Small intestine (tissue), 7 donors: ENCODE data around the gene IFITM5. TPM values are rescaled to one million over a fixed set of nuclear protein-coding genes. Genes with fewer than 3 reads are reported as not detected.
"Not testable (repeated sequence)": the region's sequence is repeated elsewhere in the genome, so short reads cannot be mapped to it uniquely, and the experiment has no call there.

ENCODE experiments used
- DNase-seq, 2 donors: peaks; one replicate each; pipeline versions ENCODE4 v3.0.0 to v3.0.0-alpha.2; 2013
- FAIRE-seq: peaks from 2 replicates; lab custom pipeline; 2012; peaks lifted over from hg19 to GRCh38; lab: Jason Lieb, UNC
- H3K27ac ChIP-seq, 3 donors: one replicate each; pipeline ENCODE4 v1.5.1; 2013; ENCODE audit warnings: low read length in 2 of 3, mild to moderate bottlenecking in 2 of 3, control low read depth in 1 of 3, inconsistent platforms in 1 of 3, low read depth in 1 of 3, moderate library complexity in 1 of 3
- H3K27me3 ChIP-seq, 3 donors: one replicate each; pipeline ENCODE4 v1.6.1; 2013; ENCODE audit warnings: low read length in 3 of 3, inconsistent platforms in 1 of 3; ENCODE audit not compliant: control insufficient read depth in 3 of 3, insufficient read depth in 3 of 3
- H3K36me3 ChIP-seq, 3 donors: one replicate each; pipeline ENCODE4 v1.6.1; 2013; ENCODE audit warnings: low read length in 3 of 3, inconsistent platforms in 1 of 3, low read depth in 1 of 3, mild to moderate bottlenecking in 1 of 3, moderate library complexity in 1 of 3; ENCODE audit not compliant: control insufficient read depth in 3 of 3, insufficient read depth in 2 of 3
- H3K4me1 ChIP-seq, 3 donors: one replicate each; pipeline ENCODE4 v1.6.1; 2013; ENCODE audit warnings: low read length in 2 of 3, inconsistent platforms in 1 of 3, low read depth in 1 of 3, mild to moderate bottlenecking in 1 of 3, moderate library complexity in 1 of 3; ENCODE audit not compliant: control insufficient read depth in 3 of 3, insufficient read depth in 2 of 3
- H3K4me3 ChIP-seq, 3 donors: one replicate each; pipeline ENCODE4 v1.5.1; 2013; ENCODE audit warnings: low read length in 3 of 3, control low read depth in 1 of 3, inconsistent platforms in 1 of 3, low read depth in 1 of 3, mild to moderate bottlenecking in 1 of 3, moderate library complexity in 1 of 3
- H3K9me3 ChIP-seq, 2 donors: one replicate each; pipeline ENCODE4 v1.6.1; 2013; ENCODE audit warnings: low read depth in 1 of 2, low read length in 1 of 2; ENCODE audit not compliant: control insufficient read depth in 2 of 2, insufficient read depth in 1 of 2
- WGBS, 3 donors: extraction: QIAGEN DNeasy Blood & Tissue Kit; methylation state at CpG; one replicate each; pipeline ENCODE4 v1.1.7; 2013; 5-methylcytosine and 5-hydroxymethylcytosine counted together
- polyA plus RNA-seq, 4 donors: library from polyadenylated mRNA; stranded (reverse) in 3 of 4; unstranded in 1 of 4; fragments of 200-250 nt in 3 of 4; fragments of 120-200 nt in 1 of 4; gene quantifications; one replicate each; pipeline versions ENCODE4 v1.2.1 to v1.2.3, GENCODE V29; 2013
- donor health status: healthy with polysubstance abuse.
- donor health status: control.
- donor health status: control.
- donor health status: Bipolar disorder and iron deficiency.
- donor health status: healthy.

The IFITM5 gene
- polyA plus RNA-seq, 4 donors, result 0.90 TPM; not detected in 3

DNA sequence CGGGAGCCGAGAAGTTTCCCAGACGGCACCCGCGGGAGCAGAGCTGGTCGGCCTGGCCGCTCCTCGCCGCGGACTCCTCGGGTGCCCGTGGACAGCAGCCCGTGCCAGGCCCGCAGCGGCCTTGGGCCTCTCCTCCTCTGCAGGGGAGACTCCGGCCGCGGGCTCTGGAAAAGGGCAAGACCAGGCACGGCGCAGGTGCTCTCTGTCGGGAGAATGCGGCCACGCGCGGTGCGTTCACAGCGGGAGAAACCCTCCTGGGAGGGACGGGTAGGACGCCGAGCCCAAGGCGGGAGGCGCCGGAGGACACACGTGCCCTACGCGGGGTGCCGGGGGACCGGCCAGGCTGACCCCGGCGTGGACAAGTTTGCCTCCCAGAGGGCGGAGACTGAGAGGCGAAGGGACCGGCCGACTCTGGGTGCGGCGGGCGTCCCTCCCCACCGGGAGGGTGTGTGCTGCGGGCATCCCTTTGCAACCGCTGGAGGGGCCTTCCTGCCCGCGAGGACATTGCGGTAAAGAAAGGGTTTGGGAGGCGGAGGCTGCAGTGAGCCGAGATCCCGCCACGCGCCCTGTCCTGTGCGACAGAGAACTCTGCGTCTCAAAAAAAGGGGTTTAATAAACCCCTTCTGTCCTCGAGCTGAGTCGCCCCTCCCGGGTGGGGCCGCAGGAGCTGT lies 16.8 kb upstream of the IFITM5 start:
- WGBS, 3 donors, result 4 to 16% (median 8%) methylated on average over 48 to 64 of the region's 64 CpGs
- no peak for FAIRE-seq
- H3K27me3 ChIP-seq, result peaks cover 0 to 9% (median 0%) of the 10 kb centered on the region in 3 donors
- no peaks in the 10 kb centered on the region for H3K9me3 ChIP-seq
- H3K4me3 ChIP-seq, result peak overlapping the region; percentile 34 to 75 (median 67)
- peaks cover 0 to 57% (median 2%) of the 10 kb centered on the region in 3 donors for H3K4me1 ChIP-seq
- DNase-seq, result peak in 1 of 2 donors; percentile 64
- H3K27ac ChIP-seq, result peak overlapping the region; percentile 47 to 95 (median 83)
- H3K36me3 ChIP-seq, result peaks cover 0 to 8% (median 0%) of the 10 kb centered on the region in 3 donors

DNA sequence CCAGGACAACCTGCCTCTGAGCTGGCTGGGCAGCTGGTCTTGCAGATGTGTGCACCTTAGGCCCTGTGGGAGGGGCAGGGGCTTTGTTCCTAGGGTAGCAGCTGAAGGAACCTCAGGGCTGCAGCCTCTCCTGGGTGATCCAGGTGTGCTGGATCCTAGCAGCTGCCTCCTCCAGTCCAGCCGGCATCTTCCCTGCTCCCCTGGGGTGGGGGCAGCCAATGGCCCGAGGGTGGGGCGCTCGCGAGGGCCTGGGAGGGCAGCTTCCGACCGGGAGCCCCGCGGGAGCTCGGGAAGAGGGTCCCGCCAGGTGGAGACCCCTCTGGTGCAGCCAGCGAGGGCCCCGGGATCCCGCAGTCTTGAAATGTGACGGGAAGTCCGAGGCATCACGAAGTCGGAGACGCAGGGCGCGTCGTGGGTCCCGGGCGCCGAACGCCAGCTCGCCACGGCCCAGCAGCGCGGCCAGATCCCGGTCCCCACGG lies 16.2 kb upstream of the IFITM5 start:
- Histone ChIP-seq H3K27ac (peak overlapping the region; percentile 83 to 97 (median 95)), H3K27me3 (peaks cover 0 to 9% (median 0%) of the 10 kb centered on the region in 3 donors), H3K4me3 (peak overlapping the region; percentile 67 to 84 (median 75)), H3K4me1 (peaks cover 0 to 55% (median 2%) of the 10 kb centered on the region in 3 donors), H3K9me3 (no peaks in the 10 kb centered on the region), H3K36me3 (peaks cover 0 to 8% (median 0%) of the 10 kb centered on the region in 3 donors)
- FAIRE-seq (no peak), DNase-seq (no peak)
- WGBS, 3 donors, result 11 to 25% (median 12%) methylated on average over 15 to 32 of the region's 32 CpGs

DNA sequence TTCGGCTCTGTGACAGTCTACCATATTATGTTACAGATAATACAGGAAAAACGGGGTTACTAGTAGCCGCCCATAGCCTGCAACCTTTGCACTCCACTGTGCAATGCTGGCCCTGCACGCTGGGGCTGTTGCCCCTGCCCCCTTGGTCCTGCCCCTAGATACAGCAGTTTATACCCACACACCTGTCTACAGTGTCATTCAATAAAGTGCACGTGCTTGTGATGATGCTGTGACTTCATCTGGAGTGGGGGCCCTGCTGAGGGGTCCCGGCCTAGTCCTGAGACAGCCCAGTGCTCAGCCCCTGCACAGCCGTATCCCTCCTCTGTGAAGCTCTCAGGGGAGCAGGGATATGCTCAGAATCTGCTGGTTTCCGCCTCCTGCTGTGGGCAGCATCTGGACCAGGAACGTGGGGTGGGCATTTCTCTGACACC lies 15.7 kb upstream of the IFITM5 start:
- DNase-seq, result peak; percentile 53 to 85
- FAIRE-seq, result no peak
- Histone ChIP-seq H3K4me3 (peak overlapping the region; percentile 67 to 84 (median 75)), H3K4me1 (peaks cover 0 to 55% (median 2%) of the 10 kb centered on the region in 3 donors), H3K9me3 (no peaks in the 10 kb centered on the region), H3K27ac (peak overlapping the region; percentile 65 to 97 (median 95)), H3K27me3 (peaks cover 0 to 9% (median 0%) of the 10 kb centered on the region in 3 donors), H3K36me3 (peaks cover 0 to 8% (median 0%) of the 10 kb centered on the region in 3 donors)
- 9 to 29% (median 24%) methylated on average over 9 of the region's 9 CpGs for WGBS, 3 donors

DNA sequence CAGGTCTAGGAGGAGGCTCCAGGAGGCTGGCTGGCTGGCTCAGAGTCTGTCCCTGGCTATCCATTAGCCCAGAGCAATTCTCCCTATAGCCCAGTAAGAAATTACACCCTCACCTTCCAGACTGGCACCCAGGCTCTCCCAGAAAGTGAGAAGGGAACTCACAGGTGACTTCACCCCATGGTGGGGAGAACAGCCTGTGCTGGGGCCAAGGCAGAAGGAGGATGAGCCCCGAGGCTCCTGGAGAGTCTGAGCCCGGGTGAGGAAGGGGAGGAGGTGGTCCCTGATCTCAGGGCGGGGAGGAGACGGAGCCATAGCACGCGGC lies 15.2 kb upstream of the IFITM5 start:
- H3K27me3 ChIP-seq, FAIRE-seq, H3K36me3 ChIP-seq, H3K9me3 ChIP-seq, DNase-seq: not testable (repeated sequence)
- H3K4me3 ChIP-seq, result peak overlapping the region; percentile 49 to 84 (median 55)
- peaks cover 0 to 58% (median 2%) of the 10 kb centered on the region in 3 donors for H3K4me1 ChIP-seq
- H3K27ac ChIP-seq, result peak overlapping the region; percentile 65 to 97 (median 95)
- 1 to 22% (median 19%) methylated on average over 6 of the region's 6 CpGs for whole genome bisulfite sequencing, 3 donors

DNA sequence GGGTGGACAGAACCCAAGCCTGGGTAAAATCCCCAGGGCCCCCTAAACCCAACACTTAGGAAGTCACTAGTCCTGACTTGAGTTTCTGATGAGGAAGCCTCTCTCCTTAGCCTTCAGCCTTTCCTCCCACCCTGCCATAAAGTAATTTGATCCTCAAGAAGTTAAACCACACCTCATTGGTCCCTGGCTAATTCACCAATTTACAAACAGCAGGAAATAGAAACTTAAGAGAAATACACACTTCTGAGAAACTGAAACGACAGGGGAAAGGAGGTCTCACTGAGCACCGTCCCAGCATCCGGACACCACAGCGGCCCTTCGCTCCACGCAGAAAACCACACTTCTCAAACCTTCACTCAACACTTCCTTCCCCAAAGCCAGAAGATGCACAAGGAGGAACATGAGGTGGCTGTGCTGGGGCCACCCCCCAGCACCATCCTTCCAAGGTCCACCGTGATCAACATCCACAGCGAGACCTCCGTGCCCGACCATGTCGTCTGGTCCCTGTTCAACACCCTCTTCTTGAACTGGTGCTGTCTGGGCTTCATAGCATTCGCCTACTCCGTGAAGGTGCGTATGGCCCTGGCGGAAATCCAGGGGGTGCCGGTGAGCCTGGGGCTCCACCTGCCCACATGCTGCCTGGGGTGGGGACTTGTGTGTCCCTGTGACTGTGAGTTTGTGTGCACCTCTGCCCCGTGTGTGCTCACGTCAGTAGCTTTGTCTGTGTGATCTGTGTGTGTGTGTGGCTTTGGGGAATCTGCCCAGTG lies 14.6 kb upstream of the IFITM5 start, which contains the start of gene IFITM1:
Gene IFITM1 (plus strand): TSS at position 254 of the 767 bp plus-strand sequence. CDS start 131 bp downstream, at position 385.
- Histone ChIP-seq H3K9me3 (no peaks in the 10 kb centered on the region), H3K4me1 (peaks cover 0 to 60% (median 2%) of the 10 kb centered on the region in 3 donors), H3K36me3 (peaks cover 0 to 5% (median 0%) of the 10 kb centered on the region in 3 donors), H3K27me3 (peaks cover 0 to 9% (median 0%) of the 10 kb centered on the region in 3 donors), H3K4me3 (peak within 1 kb of the TSS; percentile 67 to 84 (median 75)), H3K27ac (peak within 1 kb of the TSS; percentile 81 to 97 (median 95))
- 6 to 7% (median 7%) methylated on average over 16 to 18 of the region's 18 CpGs for WGBS, 3 donors
- FAIRE-seq (no peak), DNase-seq (peak; percentile 74 to 86)

DNA sequence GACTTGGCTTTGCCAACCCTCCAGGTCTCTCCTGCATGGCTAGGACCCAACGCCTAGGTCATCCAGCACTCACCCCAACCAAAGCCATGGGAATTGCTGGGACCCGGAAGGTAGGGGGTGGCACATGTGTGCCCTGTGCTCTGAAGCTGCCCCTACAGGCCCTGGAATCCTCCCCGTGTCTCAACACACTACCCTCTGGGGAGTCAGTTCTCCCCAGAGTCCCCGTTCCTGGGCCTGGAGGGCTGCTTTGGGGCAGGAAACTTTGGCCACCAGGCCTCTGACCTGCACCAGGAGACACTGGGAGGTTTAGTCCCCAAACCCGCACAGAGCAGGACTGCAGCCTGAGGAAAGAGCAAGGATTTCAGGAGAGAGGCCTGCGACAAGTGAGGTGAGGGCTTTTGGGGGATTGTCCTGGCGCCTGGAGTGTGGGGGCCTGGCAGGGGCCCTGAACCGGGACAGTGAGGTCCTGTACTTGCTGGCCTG lies 14.0 kb upstream of the IFITM5 start:
- peaks cover 0 to 9% (median 0%) of the 10 kb centered on the region in 3 donors for H3K27me3 ChIP-seq
- peak overlapping the region; percentile 81 to 97 (median 95) for H3K27ac ChIP-seq
- no peaks in the 10 kb centered on the region for H3K9me3 ChIP-seq
- H3K4me3 ChIP-seq, result peak overlapping the region; percentile 12 to 84 (median 55)
- 33 to 53% (median 49%) methylated on average over 8 of the region's 8 CpGs for WGBS, 3 donors
- DNase-seq (no peak), FAIRE-seq (no peak)
- peaks cover 0 to 60% (median 2%) of the 10 kb centered on the region in 3 donors for H3K4me1 ChIP-seq
- H3K36me3 ChIP-seq, result peaks cover 0 to 5% (median 0%) of the 10 kb centered on the region in 3 donors

DNA sequence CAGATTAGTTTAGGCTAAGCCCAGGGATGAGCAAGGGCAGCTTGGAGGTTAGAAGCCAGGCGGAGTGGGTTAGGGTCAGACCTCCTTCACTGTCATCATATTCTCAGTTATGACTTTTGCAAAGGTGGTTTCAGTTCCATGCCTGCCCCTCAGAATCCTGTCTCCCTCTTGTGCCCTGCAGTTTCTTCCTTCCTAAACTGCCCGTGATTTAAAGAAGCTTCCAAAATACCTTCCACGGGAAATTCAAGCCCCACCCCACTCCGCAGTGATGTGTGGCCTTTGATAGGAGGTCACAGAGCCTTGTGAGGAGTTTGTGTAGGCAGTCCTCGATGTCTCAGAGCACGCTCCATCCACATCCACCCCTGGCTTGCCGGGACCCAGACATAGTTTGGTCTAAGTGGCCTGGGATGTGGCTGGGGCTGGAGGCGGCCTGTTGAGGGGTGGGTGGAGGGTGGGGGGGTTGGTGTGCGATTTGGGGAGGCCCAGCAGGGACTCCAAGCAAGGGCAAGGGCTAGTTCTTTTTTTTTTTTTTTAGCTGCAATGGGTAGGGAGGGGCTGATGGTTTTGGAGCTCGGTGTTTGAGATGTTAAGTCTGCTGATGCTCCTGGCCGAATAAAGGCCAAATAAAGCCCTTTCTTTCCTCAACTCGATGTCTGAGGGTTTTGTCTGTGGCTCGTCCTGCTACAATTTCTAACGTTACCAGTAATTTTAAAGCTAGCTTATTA lies 12.9 kb upstream of the IFITM5 start:
- Histone ChIP-seq H3K4me3 (no peak overlapping the region), H3K9me3 (no peaks in the 10 kb centered on the region), H3K27me3 (peaks cover 0 to 9% (median 0%) of the 10 kb centered on the region in 3 donors), H3K4me1 (peaks cover 0 to 55% (median 2%) of the 10 kb centered on the region in 3 donors), H3K27ac (peak overlapping the region in 2 of 3 donors; percentile 69 to 87), H3K36me3 (peaks cover 0 to 5% (median 0%) of the 10 kb centered on the region in 3 donors)
- DNase-seq (no peak), FAIRE-seq (no peak)
- 44 to 64% (median 63%) methylated on average over 14 of the region's 14 CpGs for WGBS, 3 donors
